Measurements from ENCODE around the gene AIG1.
"Not testable (repeated sequence)": the region's sequence is repeated elsewhere in the genome, so short reads cannot be mapped to it uniquely, and the experiment has no call there.

The AIG1 gene

GRCh38 chr6:143336446-143337152, 275.9 kb downstream of the AIG1 start:
- DNase-seq, result no peak

GRCh38 chr6:143337201-143337949, 276.7 kb downstream of the AIG1 start:
- DNase-seq, result no peak

- no peak for DNase-seq
These were observed 278.5 kb downstream of the AIG1 start for GRCh38 chr6:143339223-143339622.

- DNase-seq, result not testable (repeated sequence)
These were observed 284.8 kb downstream of the AIG1 start for GRCh38 chr6:143345477-143345876.

GRCh38 chr6:143346004-143346403, 285.3 kb downstream of the AIG1 start:
- DNase-seq, result no peak

GRCh38 chr6:143348531-143348930, 287.8 kb downstream of the AIG1 start:
- DNase-seq, result no peak

GRCh38 chr6:143349530-143349929, 288.8 kb downstream of the AIG1 start:
- DNase-seq, result no peak

GRCh38 chr6:143356101-143356880, 295.6 kb downstream of the AIG1 start:
- no peak for DNase-seq

- no peak for DNase-seq
These were observed 296.5 kb downstream of the AIG1 start for GRCh38 chr6:143357152-143357551.

GRCh38 chr6:143357561-143358255, 297.0 kb downstream of the AIG1 start:
- no peak for DNase-seq

- DNase-seq, result no peak
These were observed 301.0 kb downstream of the AIG1 start for GRCh38 chr6:143361536-143362191.

- DNase-seq, result no peak
These were observed 301.5 kb downstream of the AIG1 start for GRCh38 chr6:143362192-143362558.

- DNase-seq, result no peak
These were observed 302.6 kb downstream of the AIG1 start for GRCh38 chr6:143363299-143363698.

- DNase-seq, result no peak
These were observed 307.7 kb downstream of the AIG1 start for GRCh38 chr6:143368426-143368825.

- DNase-seq, result no peak
These were observed 309.3 kb downstream of the AIG1 start for GRCh38 chr6:143369971-143370370.

GRCh38 chr6:143370812-143371370, 310.2 kb downstream of the AIG1 start:
- no peak for DNase-seq

GRCh38 chr6:143372199-143372882, 311.7 kb downstream of the AIG1 start:
- DNase-seq, result no peak

GRCh38 chr6:143374014-143374413, 313.3 kb downstream of the AIG1 start:
- no peak for DNase-seq

GRCh38 chr6:143375022-143375585, 314.4 kb downstream of the AIG1 start:
- DNase-seq, result no peak

GRCh38 chr6:143376375-143376774, 315.7 kb downstream of the AIG1 start:
- DNase-seq, result no peak

GRCh38 chr6:143376861-143377260, 316.2 kb downstream of the AIG1 start:
- no peak for DNase-seq
